GM12878 (cell line): Measurements from ENCODE around the gene TMEM40. TPM values are rescaled to one million over a fixed set of nuclear protein-coding genes. Genes with fewer than 3 reads are reported as not detected.

Source experiments
- ATAC-seq: fragments of 200-7000 bp; cut with Tn5 transposase; 3 replicates; pipeline ENCODE4 v1.9.1; 2020; ENCODE audit warnings: mild to moderate bottlenecking, moderate library complexity
- BruUV-seq: library from RNA; stranded (reverse); fragments of 400-500 nt; replicated peaks from 2 replicates; lab custom pipeline; 2021; lab: Mats Ljungman, UMichigan
- CTCF ChIA-PET: fragments of 300-600 bp; sonication (Branson Sonifier 250); formaldehyde crosslinking; extraction: SDS; loops from one replicate; lab custom pipeline; 2021; ENCODE audit warnings: inconsistent platforms; lab: Yijun Ruan, JAX
- POLR2A ChIA-PET: fragments of 350-600 bp; formaldehyde crosslinking; extraction: SDS; loops from one replicate; lab custom pipeline; 2021; ENCODE audit warnings: inconsistent platforms; lab: Charles Lee
- RAD21 ChIA-PET: fragments of 300-600 bp; sonication (Branson Sonifier 250); formaldehyde crosslinking; loops from one replicate; lab custom pipeline; 2023; ENCODE audit warnings: antibody characterized with exemption; ENCODE audit not compliant: unreplicated experiment; lab: Charles Lee
- SMC1A ChIA-PET: fragments of 300-600 bp; sonication (Branson Sonifier 250); formaldehyde crosslinking; loops from one replicate; lab custom pipeline; 2023; ENCODE audit not compliant: unreplicated experiment, uncharacterized antibody; lab: Charles Lee
- DNase-seq: peaks from one replicate; pipeline ENCODE4 v3.0.0-alpha.2; 2011; ENCODE audit warnings: low read depth, low spot score
- FAIRE-seq: peaks from 3 replicates; lab custom pipeline; 2011; peaks lifted over from hg19 to GRCh38; lab: Jason Lieb, UNC
- H2AFZ ChIP-seq: 2 replicates; pipeline ENCODE4 v1.6.0; 2011; ENCODE audit warnings: low read depth, low read length, control low read depth; ENCODE audit not compliant: control insufficient read depth
- H3K27ac ChIP-seq: 2 replicates; pipeline ENCODE4 v1.5.1; 2011; ENCODE audit warnings: control low read depth; ENCODE audit not compliant: control insufficient read depth, insufficient read depth
- H3K27me3 ChIP-seq, 2 experiments: replicated peaks in 1 of 2; 2 replicates each; pipeline versions ENCODE4 v1.6.0 to v1.6.1; 2011; ENCODE audit warnings: low read length in 1 of 2; ENCODE audit not compliant: control insufficient read depth in 2 of 2, insufficient read depth in 2 of 2
- H3K36me3 ChIP-seq, 2 experiments: 2 replicates each; pipeline ENCODE4 v1.5.1; 2011; ENCODE audit warnings: low read length in 1 of 2; ENCODE audit not compliant: control insufficient read depth in 2 of 2, insufficient read depth in 2 of 2
- H3K4me1 ChIP-seq: 2 replicates; pipeline ENCODE4 v1.6.1; 2011; ENCODE audit warnings: mild to moderate bottlenecking, low read length, moderate library complexity, mixed read lengths; ENCODE audit not compliant: control insufficient read depth, insufficient read depth
- H3K4me2 ChIP-seq: 2 replicates; pipeline ENCODE4 v1.6.0; 2011; ENCODE audit warnings: control low read depth; ENCODE audit not compliant: control insufficient read depth, insufficient read depth
- H3K4me3 ChIP-seq: fragments of 200-600 bp; sonication (generic); 2 replicates; pipeline ENCODE4 v1.5.1; 2016
- H3K79me2 ChIP-seq: 2 replicates; pipeline ENCODE4 v1.6.0; 2011; ENCODE audit warnings: low read length; ENCODE audit not compliant: control insufficient read depth, insufficient read depth
- H3K9ac ChIP-seq: 2 replicates; pipeline ENCODE4 v1.8.0; 2011; ENCODE audit warnings: low read length, control low read depth, mixed read lengths; ENCODE audit not compliant: control insufficient read depth, insufficient read depth
- H3K9me3 ChIP-seq: replicated peaks from 3 replicates; pipeline ENCODE4 v1.5.1; 2011; ENCODE audit warnings: mild to moderate bottlenecking, low read length; ENCODE audit not compliant: control insufficient read depth, insufficient read depth
- H4K20me1 ChIP-seq: 2 replicates; pipeline ENCODE4 v1.6.0; 2011; ENCODE audit not compliant: control insufficient read depth, insufficient read depth
- ATF2 ChIP-seq: IDR thresholded peaks from 2 replicates; pipeline ENCODE4 v1.6.1; 2012; ENCODE audit warnings: low read length, inconsistent platforms
- CBX3 ChIP-seq: fragments of 200-600 bp; sonication (generic); IDR thresholded peaks from 2 replicates; pipeline ENCODE4 v1.6.1; 2016; ENCODE audit warnings: low read depth, borderline replicate concordance
- CTCF ChIP-seq, 3 experiments: IDR thresholded peaks in 2 of 3; conservative IDR thresholded peaks in 1 of 3; 2 replicates each; pipeline ENCODE4 v1.5.1; 2011; ENCODE audit warnings: low read depth in 3 of 3, low read length in 3 of 3, mild to moderate bottlenecking in 3 of 3, control low read depth in 2 of 3, moderate library complexity in 2 of 3, inconsistent platforms in 1 of 3, mixed read lengths in 1 of 3; ENCODE audit not compliant: control insufficient read depth in 2 of 3, insufficient read depth in 1 of 3; ENCODE audit errors: extremely low read depth in 1 of 3
- DPF2 ChIP-seq: fragments of 450-650 bp; IDR thresholded peaks from 2 replicates; pipeline ENCODE4 v1.6.1; 2017; ENCODE audit warnings: mild to moderate bottlenecking
- EZH2 ChIP-seq: IDR thresholded peaks from 2 replicates; pipeline ENCODE4 v1.6.1; 2012; ENCODE audit warnings: low read depth, mild to moderate bottlenecking, control low read depth, inconsistent platforms, low read length, borderline replicate concordance; ENCODE audit not compliant: control insufficient read depth
- GABPA ChIP-seq: IDR thresholded peaks from 2 replicates; pipeline ENCODE4 v1.6.1; 2014; ENCODE audit warnings: antibody characterized with exemption, low read depth, mild to moderate bottlenecking, inconsistent platforms
- HCFC1 ChIP-seq: fragments of 150-350 bp; IDR thresholded peaks from 2 replicates; pipeline ENCODE4 v1.6.1; 2014; ENCODE audit warnings: low read length
- IRF4 ChIP-seq: IDR thresholded peaks from 2 replicates; pipeline ENCODE4 v1.6.1; 2011; ENCODE audit warnings: low read depth, low read length
- KAT2A ChIP-seq: conservative IDR thresholded peaks from 2 replicates; pipeline ENCODE4 v1.6.1; 2011; ENCODE audit warnings: low read depth, low read length; ENCODE audit not compliant: control insufficient read depth
- NRF1 ChIP-seq: conservative IDR thresholded peaks from 2 replicates; pipeline ENCODE4 v1.6.1; 2011; ENCODE audit warnings: mild to moderate bottlenecking, low read depth, low read length, improper control_type of control experiment
- RFX5 ChIP-seq: IDR thresholded peaks from 2 replicates; pipeline ENCODE4 v1.6.1; 2011; ENCODE audit warnings: low read depth, low read length, improper control_type of control experiment
- TBL1XR1 ChIP-seq: IDR thresholded peaks from 2 replicates; pipeline ENCODE4 v1.6.1; 2012; ENCODE audit warnings: low read depth, low read length, improper control_type of control experiment
- ZBTB11 ChIP-seq: fragments of 450-650 bp; formaldehyde crosslinking; IDR thresholded peaks from 2 replicates; pipeline ENCODE4 v1.5.0; 2022; ENCODE audit warnings: mild to moderate bottlenecking, missing genetic modification characterization
- ZNF207 ChIP-seq: fragments of 450-650 bp; IDR thresholded peaks from 2 replicates; pipeline ENCODE4 v1.6.1; 2014; ENCODE audit warnings: antibody characterized with exemption, mild to moderate bottlenecking, borderline replicate concordance
- WGBS: methylation state at CpG from one replicate; pipeline ENCODE4 v1.1.6; 2016; ENCODE audit warnings: low lambda C conversion rate; ENCODE audit not compliant: insufficient replicate concordance, insufficient coverage; ENCODE audit errors: missing lambda C conversion rate; 5-methylcytosine and 5-hydroxymethylcytosine counted together
- in situ Hi-C: fragments of 300-500 bp; cut with MboI; formaldehyde crosslinking; loops from 9 replicates; pipeline ENCODE4 v1.14.3; 2018; ENCODE audit warnings: mixed read lengths
- intact Hi-C: fragments of 100-400 bp; cut with micrococcal nuclease; formaldehyde crosslinking; loops from one replicate; pipeline ENCODE4 v1.14.2; 2022; ENCODE audit not compliant: unreplicated experiment
- polyA plus RNA-seq, 11 experiments: library from polyadenylated mRNA; depleted of rRNA in 4 of 11; unstranded in 6 of 11; stranded (reverse) in 5 of 11; fragments of >200 nt; fragmentation: Nextera tagmentation in 4 of 11; fragmentation: Illumina TruSeq in 1 of 11; extraction: Ambion mirVana in 4 of 11; extraction: Trizol in 1 of 11; gene quantifications; 1 replicate in 1 of 11; 2 replicates in 10 of 11; pipeline versions ENCODE4 v1.2.1 to v1.2.3, GENCODE V29; 2011 to 2016; ENCODE audit warnings: inconsistent platforms in 2 of 11, missing spikeins in 2 of 11, low read depth in 1 of 11
- total RNA-seq, 4 experiments: library from RNA; depleted of rRNA in 3 of 4; stranded (reverse); fragments of >200 nt in 3 of 4; fragmentation: Illumina TruSeq in 1 of 4; extraction: Trizol in 1 of 4; gene quantifications; 2 replicates each; pipeline versions ENCODE4 v1.2.1 to v1.2.3, GENCODE V29; 2013 to 2021

The TMEM40 gene
- total and polyA plus RNA-seq, 10 of the 15 experiments (the other 5 are each of a cell fraction or from before 2014, with no cell fraction given): 0.10 to 0.46 (median 0.27) TPM; not detected in 3

- Histone ChIP-seq H3K79me2 (no peaks in the 10 kb centered on the region), H3K9me3 (no peaks in the 10 kb centered on the region), H3K4me1 (no peaks in the 10 kb centered on the region), H3K36me3 (no peaks in the 10 kb centered on the region), H3K9ac (no peak overlapping the region), H3K27ac (no peak overlapping the region), H4K20me1 (no peaks in the 10 kb centered on the region), H2AFZ (no peak overlapping the region), H3K4me2 (no peak overlapping the region), H3K27me3 (no peaks in the 10 kb centered on the region; a peak in 1 of 4 replicates), H3K4me3 (no peak overlapping the region)
- in situ Hi-C loops (no loop called here), intact Hi-C loops (no loop called here)
- ChIA-PET POLR2A (no interaction called here), CTCF (interaction anchor here (0.6 kb wide), 1 partner anchor 9 kb away, joined by 5 read pairs; no protein-coding TSS in a partner anchor), SMC1A (no interaction called here), RAD21 (interaction anchor here (0.6 kb wide), 1 partner anchor 21 kb away, joined by 3 read pairs; no protein-coding TSS in a partner anchor)
- ATAC-seq (no peak), DNase-seq (no peak), FAIRE-seq (no peak)
- BruUV-seq: no TSS peak
- WGBS: 46% methylated on average over 12 of the region's 12 CpGs
- no peak for TF ChIP-seq DPF2
- TF ChIP-seq TBL1XR1: no peak
- TF ChIP-seq CBX3: no peak
- no peak for TF ChIP-seq EZH2
- no peak for TF ChIP-seq IRF4
- no peak for TF ChIP-seq HCFC1
- TF ChIP-seq GABPA: no peak
- no peak for TF ChIP-seq RFX5
- TF ChIP-seq KAT2A: no peak
- no peak for TF ChIP-seq ZBTB11 (CRISPR knock-in tag)
- no peak for TF ChIP-seq NRF1
- TF ChIP-seq ZNF207: no peak
- no peak for TF ChIP-seq CTCF (IDR thresholded peaks at IDR 0.05 in 2 of 3, conservative IDR thresholded peaks at IDR 0.05 in 1 of 3; ENCODE audit: control insufficient read depth in 2 of 3, extremely low read depth in 1 of 3, insufficient read depth in 1 of 3, low read depth in 3 of 3, low read length in 3 of 3)
- TF ChIP-seq ATF2: no peak
Measured at GRCh38 chr3:12803371-12803770, 44.3 kb upstream of the TMEM40 start.
